ENCODE data around the gene SMIM27. TPM values are rescaled to one million over a fixed set of nuclear protein-coding genes. Genes with fewer than 3 reads are reported as not detected.
A peak's percentile ranks its signal among the peaks of the same experiment; 100 is the strongest.

Gene SMIM27
- total RNA-seq, 1 donor from 2014 or later: 8.8 TPM

GRCh38 chr9:32579706-32580331, 27.7 kb downstream of the SMIM27 start:
- H3K9me3 ChIP-seq: no peaks in the 10 kb centered on the region
- no peaks in the 10 kb centered on the region for H3K4me1 ChIP-seq
- TF ChIP-seq CTCF (IDR thresholded peaks at IDR 0.05): peak; percentile 95
- ATAC-seq: peak; percentile 78
- no peak overlapping the region for H3K4me3 ChIP-seq
- intact Hi-C loops (cut with DNase I): loop anchor here (5.0 kb wide), 1 partner anchor 203 kb away; no protein-coding TSS in a partner anchor
- DNase-seq: peak; percentile 73
- H3K27ac ChIP-seq: no peak overlapping the region
- peaks cover 4% of the 10 kb centered on the region for H3K27me3 ChIP-seq
- H3K36me3 ChIP-seq: no peaks in the 10 kb centered on the region

GRCh38 chr9:32580631-32581300, 28.6 kb downstream of the SMIM27 start:
- Histone ChIP-seq H3K4me3 (no peak overlapping the region), H3K36me3 (no peaks in the 10 kb centered on the region), H3K9me3 (no peaks in the 10 kb centered on the region), H3K27me3 (peaks cover 4% of the 10 kb centered on the region), H3K4me1 (no peaks in the 10 kb centered on the region), H3K27ac (no peak overlapping the region)
- ATAC-seq (no peak), DNase-seq (no peak)
- intact Hi-C loops (cut with DNase I): loop anchor here (5.0 kb wide), 1 partner anchor 203 kb away; no protein-coding TSS in a partner anchor
- no peak for TF ChIP-seq CTCF (IDR thresholded peaks at IDR 0.05)

- Histone ChIP-seq H3K9me3 (no peaks in the 10 kb centered on the region), H3K27ac (no peak overlapping the region), H3K27me3 (peaks cover 4% of the 10 kb centered on the region), H3K36me3 (no peaks in the 10 kb centered on the region), H3K4me3 (no peak overlapping the region), H3K4me1 (no peaks in the 10 kb centered on the region)
- ATAC-seq: peak; percentile 45
- no peak for DNase-seq
- peak; percentile 48 for TF ChIP-seq CTCF (IDR thresholded peaks at IDR 0.05)
- intact Hi-C loops (cut with DNase I): loop anchor here (5.0 kb wide), 1 partner anchor 204 kb away; no protein-coding TSS in a partner anchor
Observed at GRCh38 chr9:32581512-32582143, 29.5 kb downstream of the SMIM27 start.

- ATAC-seq (no peak), DNase-seq (no peak)
- intact Hi-C loops (cut with DNase I): loop anchor here (5.0 kb wide), 1 partner anchor 207 kb away; no protein-coding TSS in a partner anchor
- Histone ChIP-seq H3K9me3 (no peaks in the 10 kb centered on the region), H3K4me3 (no peak overlapping the region), H3K36me3 (no peaks in the 10 kb centered on the region), H3K27me3 (peaks cover 4% of the 10 kb centered on the region), H3K27ac (no peak overlapping the region), H3K4me1 (no peaks in the 10 kb centered on the region)
- TF ChIP-seq CTCF (IDR thresholded peaks at IDR 0.05): no peak
Observed at GRCh38 chr9:32584784-32585183, 32.7 kb downstream of the SMIM27 start.

GRCh38 chr9:32587901-32588300, 35.8 kb downstream of the SMIM27 start:
- intact Hi-C loops (cut with DNase I): no loop called here
- Histone ChIP-seq H3K27me3 (no peaks in the 10 kb centered on the region), H3K4me3 (no peak overlapping the region), H3K9me3 (no peaks in the 10 kb centered on the region), H3K4me1 (no peaks in the 10 kb centered on the region), H3K36me3 (no peaks in the 10 kb centered on the region), H3K27ac (no peak overlapping the region)
- DNase-seq (no peak), ATAC-seq (no peak)
- TF ChIP-seq CTCF (IDR thresholded peaks at IDR 0.05): no peak
